ENCODE measurements around the gene SLC13A1.

Gene SLC13A1

DNA sequence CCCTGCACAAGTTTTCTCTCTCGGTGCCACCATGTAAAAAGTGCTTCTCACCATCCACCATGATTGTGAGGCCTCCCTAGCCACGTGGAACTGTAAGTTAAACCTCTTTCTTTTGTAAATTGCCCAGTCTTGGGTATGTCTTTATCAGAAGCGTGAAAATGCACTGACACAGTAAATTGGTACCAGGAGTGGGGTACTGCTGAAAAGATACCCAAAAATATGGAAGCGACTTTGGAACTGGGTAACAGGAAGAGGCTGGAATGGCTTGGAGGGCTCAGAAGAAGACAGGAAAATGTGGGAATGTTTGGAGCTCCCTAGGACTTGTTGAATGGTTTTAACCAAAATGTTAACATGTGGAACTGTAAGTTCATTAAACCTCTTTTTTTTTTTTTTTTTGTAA is 15.6 kb upstream of the SLC13A1 start:
- Histone ChIP-seq H3K4me1 (ENCODE audit: control insufficient read depth in 2 of 2, insufficient read depth in 1 of 2, low read depth in 1 of 2, low read length in 2 of 2) (no peaks in the 10 kb centered on the region), H3K36me3 (replicated peaks in 1 of 2; ENCODE audit: control insufficient read depth in 2 of 2, insufficient read depth in 2 of 2, low read length in 2 of 2) (no peaks in the 10 kb centered on the region), H2BK15ac (ENCODE audit: low read length) (no peak overlapping the region), H3K27ac (replicated peaks; ENCODE audit: low read length) (no peak overlapping the region), H3K4me3 (ENCODE audit: low read length in 2 of 2) (no peak overlapping the region), H2BK5ac (ENCODE audit: low read length) (no peak overlapping the region), H4K91ac (ENCODE audit: low read depth, low read length, poor library complexity) (no peak overlapping the region), H3K18ac (ENCODE audit: low read length) (no peak overlapping the region), H3K79me1 (ENCODE audit: low read depth, low read length) (no peaks in the 10 kb centered on the region), H2AFZ (ENCODE audit: low read length) (no peak overlapping the region), H3K9ac (ENCODE audit: low read depth, low read length, poor library complexity) (no peak overlapping the region), H2BK120ac (ENCODE audit: low read depth, low read length) (no peak overlapping the region), H3K9me3 (replicated peaks in 1 of 2; ENCODE audit: control insufficient read depth in 2 of 2, insufficient read depth in 1 of 2, low read depth in 1 of 2, low read length in 2 of 2) (peaks cover 1 to 5% of the 10 kb centered on the region in 2 donors), H3K23ac (ENCODE audit: low read depth, low read length, poor library complexity) (no peak overlapping the region), H2BK12ac (ENCODE audit: low read length) (no peak overlapping the region), H3K4ac (ENCODE audit: low read length) (no peak overlapping the region), H2AK5ac (ENCODE audit: low read depth, low read length) (no peak overlapping the region), H3K14ac (ENCODE audit: low read length) (no peak overlapping the region), H3K4me2 (ENCODE audit: insufficient read depth, low read length, poor library complexity, severe bottlenecking) (no peak overlapping the region), H3K27me3 (ENCODE audit: control insufficient read depth in 3 of 3, insufficient read depth in 3 of 3, low read depth in 1 of 3, low read length in 3 of 3) (no peaks in the 10 kb centered on the region), H4K8ac (ENCODE audit: low read depth, low read length) (no peak overlapping the region)
- no peak for DNase-seq (ENCODE audit: low spot score)
- no CpG with 5 or more reads among the region's 4 CpGs for WGBS, 2 donors (ENCODE audit: extremely low coverage in 2 of 2, insufficient read length in 2 of 2, insufficient replicate concordance in 1 of 2)

- Histone ChIP-seq H3K18ac (ENCODE audit: low read length) (no peak overlapping the region), H3K23ac (ENCODE audit: low read depth, low read length, poor library complexity) (no peak overlapping the region), H3K4me1 (ENCODE audit: control insufficient read depth in 2 of 2, insufficient read depth in 1 of 2, low read depth in 1 of 2, low read length in 2 of 2) (no peaks in the 10 kb centered on the region), H3K14ac (ENCODE audit: low read length) (no peak overlapping the region), H2BK15ac (ENCODE audit: low read length) (no peak overlapping the region), H3K4me2 (ENCODE audit: insufficient read depth, low read length, poor library complexity, severe bottlenecking) (no peak overlapping the region), H3K4me3 (ENCODE audit: low read length in 2 of 2) (no peak overlapping the region), H2AFZ (ENCODE audit: low read length) (no peak overlapping the region), H3K27ac (replicated peaks; ENCODE audit: low read length) (no peak overlapping the region), H3K9me3 (replicated peaks in 1 of 2; ENCODE audit: control insufficient read depth in 2 of 2, insufficient read depth in 1 of 2, low read depth in 1 of 2, low read length in 2 of 2) (peaks cover 0 to 5% of the 10 kb centered on the region in 2 donors), H2BK5ac (ENCODE audit: low read length) (no peak overlapping the region), H4K91ac (ENCODE audit: low read depth, low read length, poor library complexity) (no peak overlapping the region), H3K9ac (ENCODE audit: low read depth, low read length, poor library complexity) (no peak overlapping the region), H4K8ac (ENCODE audit: low read depth, low read length) (no peak overlapping the region), H2BK120ac (ENCODE audit: low read depth, low read length) (no peak overlapping the region), H3K27me3 (ENCODE audit: control insufficient read depth in 3 of 3, insufficient read depth in 3 of 3, low read depth in 1 of 3, low read length in 3 of 3) (no peaks in the 10 kb centered on the region), H3K36me3 (replicated peaks in 1 of 2; ENCODE audit: control insufficient read depth in 2 of 2, insufficient read depth in 2 of 2, low read length in 2 of 2) (no peaks in the 10 kb centered on the region), H2AK5ac (ENCODE audit: low read depth, low read length) (no peak overlapping the region), H3K79me1 (ENCODE audit: low read depth, low read length) (no peaks in the 10 kb centered on the region), H3K4ac (ENCODE audit: low read length) (no peak overlapping the region), H2BK12ac (ENCODE audit: low read length) (no peak overlapping the region)
- no peak for DNase-seq (ENCODE audit: low spot score)
- WGBS, 2 donors (ENCODE audit: extremely low coverage in 2 of 2, insufficient read length in 2 of 2, insufficient replicate concordance in 1 of 2), result no CpG with 5 or more reads among the region's 2 CpGs
Measured at GRCh38 chr7:123211545-123211944, 11.8 kb upstream of the SLC13A1 start.

GRCh38 chr7:123210986-123211385 is 11.2 kb upstream of the SLC13A1 start:
- no CpG with 5 or more reads among the region's 5 CpGs for WGBS, 2 donors (ENCODE audit: extremely low coverage in 2 of 2, insufficient read length in 2 of 2, insufficient replicate concordance in 1 of 2)
- DNase-seq (ENCODE audit: low spot score), result no peak
- H3K27ac ChIP-seq (replicated peaks; ENCODE audit: low read length), result no peak overlapping the region

DNA sequence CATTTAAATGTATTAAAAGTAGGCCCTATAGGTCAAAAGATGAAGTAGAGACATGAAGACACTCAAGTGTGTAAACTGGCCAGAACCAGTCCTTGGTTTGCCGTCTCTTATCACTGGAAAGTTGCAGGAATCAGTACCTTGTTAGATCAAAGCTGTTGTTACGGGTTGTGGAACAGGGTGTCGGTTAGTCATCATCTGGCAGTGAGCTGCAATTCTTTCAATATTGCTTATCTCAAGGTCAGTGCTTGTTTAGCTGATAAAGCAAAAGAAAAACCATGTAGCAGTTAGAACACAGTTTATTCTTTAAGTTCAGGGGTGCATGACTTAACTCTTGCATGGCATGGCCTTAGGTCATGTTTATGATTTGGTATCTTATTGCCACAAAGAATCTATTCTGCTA is 10.0 kb upstream of the SLC13A1 start:
- no peak for DNase-seq (ENCODE audit: low spot score)
- H4K91ac ChIP-seq (ENCODE audit: low read depth, low read length, poor library complexity), result no peak overlapping the region
- H3K79me1 ChIP-seq (ENCODE audit: low read depth, low read length), result no peaks in the 10 kb centered on the region
- H2BK120ac ChIP-seq (ENCODE audit: low read depth, low read length), result no peak overlapping the region
- no peak overlapping the region for H3K14ac ChIP-seq (ENCODE audit: low read length)
- no peak overlapping the region for H2BK5ac ChIP-seq (ENCODE audit: low read length)
- H3K4me1 ChIP-seq (ENCODE audit: control insufficient read depth in 2 of 2, insufficient read depth in 1 of 2, low read depth in 1 of 2, low read length in 2 of 2), result no peaks in the 10 kb centered on the region
- H3K36me3 ChIP-seq (replicated peaks in 1 of 2; ENCODE audit: control insufficient read depth in 2 of 2, insufficient read depth in 2 of 2, low read length in 2 of 2), result no peaks in the 10 kb centered on the region
- no peak overlapping the region for H3K9ac ChIP-seq (ENCODE audit: low read depth, low read length, poor library complexity)
- H3K27ac ChIP-seq (replicated peaks; ENCODE audit: low read length), result no peak overlapping the region
- no CpG with 5 or more reads among the region's 3 CpGs for WGBS, 2 donors (ENCODE audit: extremely low coverage in 2 of 2, insufficient read length in 2 of 2, insufficient replicate concordance in 1 of 2)
- H2AK5ac ChIP-seq (ENCODE audit: low read depth, low read length), result no peak overlapping the region
- no peak overlapping the region for H3K4me2 ChIP-seq (ENCODE audit: insufficient read depth, low read length, poor library complexity, severe bottlenecking)
- no peak overlapping the region for H3K4me3 ChIP-seq (ENCODE audit: low read length in 2 of 2)
- no peak overlapping the region for H3K4ac ChIP-seq (ENCODE audit: low read length)
- H3K23ac ChIP-seq (ENCODE audit: low read depth, low read length, poor library complexity), result no peak overlapping the region
- H2BK12ac ChIP-seq (ENCODE audit: low read length), result no peak overlapping the region
- H3K9me3 ChIP-seq (replicated peaks in 1 of 2; ENCODE audit: control insufficient read depth in 2 of 2, insufficient read depth in 1 of 2, low read depth in 1 of 2, low read length in 2 of 2), result peaks cover 0 to 5% of the 10 kb centered on the region in 2 donors
- H3K27me3 ChIP-seq (ENCODE audit: control insufficient read depth in 3 of 3, insufficient read depth in 3 of 3, low read depth in 1 of 3, low read length in 3 of 3), result no peaks in the 10 kb centered on the region
- H2BK15ac ChIP-seq (ENCODE audit: low read length), result no peak overlapping the region
- no peak overlapping the region for H4K8ac ChIP-seq (ENCODE audit: low read depth, low read length)
- no peak overlapping the region for H3K18ac ChIP-seq (ENCODE audit: low read length)
- no peak overlapping the region for H2AFZ ChIP-seq (ENCODE audit: low read length)

More at GRCh38 chr7:123210986-123211385, 11.2 kb upstream of the SLC13A1 start:
- Histone ChIP-seq H3K14ac (ENCODE audit: low read length) (no peak overlapping the region), H2BK12ac (ENCODE audit: low read length) (no peak overlapping the region), H3K4me1 (ENCODE audit: control insufficient read depth in 2 of 2, insufficient read depth in 1 of 2, low read depth in 1 of 2, low read length in 2 of 2) (no peaks in the 10 kb centered on the region), H3K27me3 (ENCODE audit: control insufficient read depth in 3 of 3, insufficient read depth in 3 of 3, low read depth in 1 of 3, low read length in 3 of 3) (no peaks in the 10 kb centered on the region), H2BK15ac (ENCODE audit: low read length) (no peak overlapping the region), H3K23ac (ENCODE audit: low read depth, low read length, poor library complexity) (no peak overlapping the region), H3K4me2 (ENCODE audit: insufficient read depth, low read length, poor library complexity, severe bottlenecking) (no peak overlapping the region), H2AK5ac (ENCODE audit: low read depth, low read length) (no peak overlapping the region), H3K36me3 (replicated peaks in 1 of 2; ENCODE audit: control insufficient read depth in 2 of 2, insufficient read depth in 2 of 2, low read length in 2 of 2) (no peaks in the 10 kb centered on the region), H2AFZ (ENCODE audit: low read length) (no peak overlapping the region), H2BK120ac (ENCODE audit: low read depth, low read length) (no peak overlapping the region), H3K9ac (ENCODE audit: low read depth, low read length, poor library complexity) (no peak overlapping the region), H3K79me1 (ENCODE audit: low read depth, low read length) (no peaks in the 10 kb centered on the region), H3K9me3 (replicated peaks in 1 of 2; ENCODE audit: control insufficient read depth in 2 of 2, insufficient read depth in 1 of 2, low read depth in 1 of 2, low read length in 2 of 2) (peaks cover 0 to 5% of the 10 kb centered on the region in 2 donors), H3K18ac (ENCODE audit: low read length) (no peak overlapping the region), H4K8ac (ENCODE audit: low read depth, low read length) (no peak overlapping the region), H2BK5ac (ENCODE audit: low read length) (no peak overlapping the region), H3K4ac (ENCODE audit: low read length) (no peak overlapping the region), H4K91ac (ENCODE audit: low read depth, low read length, poor library complexity) (no peak overlapping the region), H3K4me3 (ENCODE audit: low read length in 2 of 2) (no peak overlapping the region)

Data from neuronal stem cell (in vitro differentiated cells).